AG04450 (cell line): Measurements from ENCODE around the gene TRABD. TPM values are rescaled to one million over a fixed set of nuclear protein-coding genes. Genes with fewer than 3 reads are reported as not detected.

ENCODE experiments used
- CTCF ChIA-PET: fragments of 300-600, 350-600 bp; formaldehyde crosslinking; extraction: SDS; loops from one replicate; lab custom pipeline; 2022; ENCODE audit warnings: antibody characterized with exemption, inconsistent platforms; lab: Charles Lee
- POLR2A ChIA-PET: fragments of 350-600 bp; formaldehyde crosslinking; extraction: SDS; loops from one replicate; lab custom pipeline; 2021; ENCODE audit warnings: antibody characterized with exemption, inconsistent platforms; lab: Yijun Ruan, JAX
- DNase-seq: peaks from one replicate; pipeline ENCODE4 v3.0.0-alpha.2; 2011; ENCODE audit warnings: low read depth, low spot score
- H3K27ac ChIP-seq: one replicate; pipeline ENCODE4 v1.5.1; 2012; ENCODE audit warnings: low read depth, low read length, control low read depth
- H3K27me3 ChIP-seq: one replicate; pipeline ENCODE4 v1.6.0; 2012; ENCODE audit warnings: low read length; ENCODE audit not compliant: control insufficient read depth, insufficient read depth
- H3K4me3 ChIP-seq: 2 replicates; pipeline ENCODE4 v1.5.1; 2011; ENCODE audit warnings: mild to moderate bottlenecking, low read depth, low read length, control low read depth
- H3K9me3 ChIP-seq: 2 replicates; pipeline ENCODE4 v1.5.1; 2012; ENCODE audit warnings: low read length; ENCODE audit not compliant: control insufficient read depth, insufficient read depth
- polyA plus RNA-seq: library from polyadenylated mRNA; depleted of rRNA; stranded (reverse); fragments of >200 nt; gene quantifications from 2 replicates; pipeline ENCODE4 v1.2.3, GENCODE V29; 2011
- TF ChIP-seq, protein P1 (sequence below): IDR thresholded peaks from 2 replicates; pipeline ENCODE4 v1.5.1; 2011; ENCODE audit warnings: low read depth, low read length, control low read depth, inconsistent platforms

The TRABD gene
- polyA plus RNA-seq, 1 experiment, result 8.7 TPM

- TF ChIP-seq, protein P1, sequence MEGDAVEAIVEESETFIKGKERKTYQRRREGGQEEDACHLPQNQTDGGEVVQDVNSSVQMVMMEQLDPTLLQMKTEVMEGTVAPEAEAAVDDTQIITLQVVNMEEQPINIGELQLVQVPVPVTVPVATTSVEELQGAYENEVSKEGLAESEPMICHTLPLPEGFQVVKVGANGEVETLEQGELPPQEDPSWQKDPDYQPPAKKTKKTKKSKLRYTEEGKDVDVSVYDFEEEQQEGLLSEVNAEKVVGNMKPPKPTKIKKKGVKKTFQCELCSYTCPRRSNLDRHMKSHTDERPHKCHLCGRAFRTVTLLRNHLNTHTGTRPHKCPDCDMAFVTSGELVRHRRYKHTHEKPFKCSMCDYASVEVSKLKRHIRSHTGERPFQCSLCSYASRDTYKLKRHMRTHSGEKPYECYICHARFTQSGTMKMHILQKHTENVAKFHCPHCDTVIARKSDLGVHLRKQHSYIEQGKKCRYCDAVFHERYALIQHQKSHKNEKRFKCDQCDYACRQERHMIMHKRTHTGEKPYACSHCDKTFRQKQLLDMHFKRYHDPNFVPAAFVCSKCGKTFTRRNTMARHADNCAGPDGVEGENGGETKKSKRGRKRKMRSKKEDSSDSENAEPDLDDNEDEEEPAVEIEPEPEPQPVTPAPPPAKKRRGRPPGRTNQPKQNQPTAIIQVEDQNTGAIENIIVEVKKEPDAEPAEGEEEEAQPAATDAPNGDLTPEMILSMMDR, result no peak
Observed at GRCh38 chr22:50213263-50213662, 27.6 kb downstream of the TRABD start.

DNA sequence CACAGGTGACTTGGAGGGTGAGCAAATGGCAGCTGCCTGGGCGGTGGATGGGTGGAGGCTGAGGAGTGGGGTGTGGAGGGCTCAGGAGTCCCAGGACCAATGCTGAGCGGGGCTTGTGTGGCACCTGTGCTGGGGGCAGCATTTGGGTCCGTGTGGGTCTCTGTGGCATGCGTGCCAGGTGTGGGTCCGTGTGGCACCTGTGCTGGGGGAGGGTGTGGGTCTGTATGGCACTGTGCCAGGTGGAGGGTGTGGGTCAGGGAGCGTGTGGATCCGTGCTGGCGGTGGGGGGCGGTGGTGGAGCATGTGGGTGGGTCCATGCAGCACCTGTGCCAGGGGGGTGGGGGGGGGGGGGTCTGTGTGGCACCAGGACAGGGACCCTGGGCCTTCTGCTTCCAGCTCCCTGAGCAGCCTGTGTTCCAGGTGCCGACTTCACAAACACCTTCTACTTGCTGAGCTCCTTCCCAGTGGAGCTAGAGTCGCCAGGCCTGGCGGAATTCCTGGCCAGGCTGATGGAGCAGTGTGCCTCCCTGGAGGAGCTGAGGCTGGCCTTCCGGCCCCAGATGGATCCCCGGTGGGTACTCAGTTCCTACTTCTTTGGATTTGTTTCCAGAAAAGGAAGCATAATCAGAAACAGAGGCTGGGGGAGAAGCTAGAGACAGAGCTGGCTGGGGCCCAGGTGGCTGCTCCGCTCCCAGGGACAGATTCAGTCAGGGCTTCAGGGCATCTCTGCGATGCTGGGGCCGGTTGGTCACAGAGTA lies 29.8 kb downstream of the TRABD start:
- POLR2A ChIA-PET, result no interaction called here
- DNase-seq, result no peak

More at GRCh38 chr22:50213263-50213662, 27.6 kb downstream of the TRABD start:
- no peak for DNase-seq
- no peaks in the 10 kb centered on the region for H3K27me3 ChIP-seq
- H3K4me3 ChIP-seq, result no peak overlapping the region
- no peaks in the 10 kb centered on the region; the same call in 1 of the 2 replicates for H3K9me3 ChIP-seq
- ChIA-PET CTCF (no interaction called here), POLR2A (no interaction called here)
- no peak overlapping the region for H3K27ac ChIP-seq

DNA sequence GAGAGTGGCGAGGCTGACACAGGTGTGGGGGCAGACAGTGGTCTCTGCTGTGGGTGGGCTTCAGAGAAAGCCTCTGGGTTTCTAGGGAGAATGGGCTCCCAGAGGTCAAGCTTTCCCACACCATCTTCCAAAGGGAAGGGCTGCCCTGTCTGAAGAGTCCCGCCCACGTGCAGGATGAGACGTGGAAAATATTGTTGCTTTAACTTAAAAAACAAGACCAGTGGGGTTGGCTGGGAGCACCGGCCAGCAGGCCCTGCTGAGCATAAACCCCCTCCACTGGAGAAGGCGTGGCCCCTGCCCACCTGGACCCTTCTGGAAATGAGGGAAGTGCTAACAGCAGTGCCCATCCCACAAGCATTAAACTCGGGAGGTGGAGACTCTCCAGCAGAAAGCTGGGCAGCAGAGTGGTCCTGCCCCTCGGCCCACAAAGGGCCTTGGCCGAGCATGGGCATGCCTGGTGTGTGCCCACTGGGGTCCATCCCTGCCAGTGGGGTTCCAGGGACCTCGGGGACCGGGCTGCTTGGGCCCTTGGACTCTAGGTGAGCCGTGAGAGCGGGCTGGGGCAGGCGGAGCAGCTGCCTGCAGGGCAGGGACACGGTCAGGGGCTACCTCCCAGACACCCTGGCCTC lies 30.5 kb downstream of the TRABD start:
- DNase-seq, result no peak
- POLR2A ChIA-PET, result no interaction called here
- H3K9me3 ChIP-seq, result peaks cover 15% of the 10 kb centered on the region; the same call in 1 of the 2 replicates
- CTCF ChIA-PET, result no interaction called here
- no peak overlapping the region for H3K27ac ChIP-seq
- no peak overlapping the region for H3K4me3 ChIP-seq
- no peaks in the 10 kb centered on the region for H3K27me3 ChIP-seq
- TF ChIP-seq, protein P1, result no peak

More for the DNA sequence above, 29.8 kb downstream of the TRABD start:
- Histone ChIP-seq H3K9me3 (peaks cover 11% of the 10 kb centered on the region; the same call in 1 of the 2 replicates), H3K27me3 (no peaks in the 10 kb centered on the region), H3K27ac (no peak overlapping the region), H3K4me3 (no peak overlapping the region)
- TF ChIP-seq, protein P1, result no peak
- CTCF ChIA-PET, result no interaction called here

DNA sequence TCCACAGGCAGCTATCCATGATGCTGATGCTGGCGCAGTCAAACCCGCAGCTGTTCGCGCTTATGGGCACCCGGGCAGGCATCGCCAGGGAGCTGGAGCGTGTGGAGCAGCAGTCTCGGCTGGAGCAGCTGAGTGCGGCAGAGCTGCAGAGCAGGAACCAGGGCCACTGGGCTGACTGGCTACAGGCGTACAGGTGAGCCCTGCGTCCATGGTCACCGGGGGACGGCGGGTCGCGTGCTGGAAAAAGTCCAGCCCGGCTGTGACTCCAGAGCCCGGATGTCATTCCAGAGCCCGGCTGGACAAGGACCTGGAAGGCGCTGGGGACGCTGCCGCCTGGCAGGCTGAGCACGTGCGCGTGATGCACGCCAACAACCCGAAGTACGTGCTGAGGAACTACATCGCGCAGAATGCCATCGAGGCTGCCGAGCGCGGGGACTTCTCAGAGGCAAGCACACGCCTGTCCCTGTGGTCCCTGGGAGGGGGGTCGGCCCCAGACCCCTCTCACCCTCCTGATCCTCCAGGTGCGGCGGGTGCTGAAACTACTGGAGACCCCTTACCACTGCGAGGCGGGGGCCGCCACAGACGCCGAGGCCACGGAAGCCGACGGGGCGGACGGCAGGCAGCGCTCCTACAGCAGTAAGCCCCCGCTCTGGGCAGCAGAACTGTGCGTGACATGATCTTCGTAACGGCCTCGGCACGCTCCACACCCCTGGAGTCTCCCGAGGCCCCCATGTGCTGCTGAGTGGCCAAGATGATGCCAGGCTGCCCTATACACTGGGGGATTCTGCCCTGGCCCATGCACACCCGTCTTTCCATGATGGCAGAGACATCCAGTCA lies 31.2 kb downstream of the TRABD start:
- CTCF ChIA-PET, result no interaction called here
- TF ChIP-seq, protein P1, result no peak
- POLR2A ChIA-PET, result no interaction called here
- H3K27ac ChIP-seq, result no peak overlapping the region
- no peak overlapping the region for H3K4me3 ChIP-seq
- H3K27me3 ChIP-seq, result no peaks in the 10 kb centered on the region
- no peak for DNase-seq
- peaks cover 16% of the 10 kb centered on the region; the same call in 1 of the 2 replicates for H3K9me3 ChIP-seq
